SU-DHL-6 (cell line): ENCODE measurements around the gene HEXD.
"Not testable (repeated sequence)": the region's sequence is repeated elsewhere in the genome, so short reads cannot be mapped to it uniquely, and the experiment has no call there.

Experiments used
- EZH2phosphoT487 ChIP-seq: fragments of 200-600 bp; sonication (generic), shearing (Covaris generic); conservative IDR thresholded peaks from 2 replicates; pipeline ENCODE4 v1.6.1; 2018; ENCODE audit warnings: mild to moderate bottlenecking, antibody characterized with exemption, low read length, moderate library complexity, mixed read lengths
- TF ChIP-seq, protein P1 (sequence below): fragments of 200-600 bp; sonication (generic); IDR thresholded peaks from one replicate; pipeline ENCODE4 v1.5.1; 2017; ENCODE audit warnings: antibody characterized with exemption, mild to moderate bottlenecking, low read length, moderate library complexity; ENCODE audit not compliant: insufficient read depth, poor library complexity, severe bottlenecking

DNA sequence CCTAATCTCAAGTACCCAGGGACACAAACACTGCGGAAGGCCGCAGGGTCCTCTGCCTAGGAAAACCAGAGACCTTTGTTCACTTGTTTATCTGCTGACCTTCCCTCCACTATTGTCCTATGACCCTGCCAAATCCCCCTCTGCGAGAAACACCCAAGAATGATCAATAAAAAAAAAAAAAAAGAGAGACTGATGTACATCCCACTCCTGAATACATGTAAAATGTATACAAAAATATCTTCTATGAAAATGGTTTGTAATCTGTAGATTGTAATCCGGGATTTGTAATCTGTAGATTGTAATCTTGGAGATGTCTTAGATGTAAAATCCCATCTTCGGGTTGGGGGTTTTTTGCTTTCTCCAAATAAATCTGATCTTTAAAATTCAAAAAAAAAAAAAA is 40.9 kb upstream of the HEXD start:
- TF ChIP-seq, protein P1, sequence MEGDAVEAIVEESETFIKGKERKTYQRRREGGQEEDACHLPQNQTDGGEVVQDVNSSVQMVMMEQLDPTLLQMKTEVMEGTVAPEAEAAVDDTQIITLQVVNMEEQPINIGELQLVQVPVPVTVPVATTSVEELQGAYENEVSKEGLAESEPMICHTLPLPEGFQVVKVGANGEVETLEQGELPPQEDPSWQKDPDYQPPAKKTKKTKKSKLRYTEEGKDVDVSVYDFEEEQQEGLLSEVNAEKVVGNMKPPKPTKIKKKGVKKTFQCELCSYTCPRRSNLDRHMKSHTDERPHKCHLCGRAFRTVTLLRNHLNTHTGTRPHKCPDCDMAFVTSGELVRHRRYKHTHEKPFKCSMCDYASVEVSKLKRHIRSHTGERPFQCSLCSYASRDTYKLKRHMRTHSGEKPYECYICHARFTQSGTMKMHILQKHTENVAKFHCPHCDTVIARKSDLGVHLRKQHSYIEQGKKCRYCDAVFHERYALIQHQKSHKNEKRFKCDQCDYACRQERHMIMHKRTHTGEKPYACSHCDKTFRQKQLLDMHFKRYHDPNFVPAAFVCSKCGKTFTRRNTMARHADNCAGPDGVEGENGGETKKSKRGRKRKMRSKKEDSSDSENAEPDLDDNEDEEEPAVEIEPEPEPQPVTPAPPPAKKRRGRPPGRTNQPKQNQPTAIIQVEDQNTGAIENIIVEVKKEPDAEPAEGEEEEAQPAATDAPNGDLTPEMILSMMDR, result not testable (repeated sequence)
- not testable (repeated sequence) for TF ChIP-seq EZH2phosphoT487
